ENCODE results near the gene RNF113B. TPM values are rescaled to one million over a fixed set of nuclear protein-coding genes. Genes with fewer than 3 reads are reported as not detected.

The RNF113B gene
- total and polyA plus RNA-seq, 2 experiments from 2014 or later, result 0.94 TPM; not detected in 1

DNA sequence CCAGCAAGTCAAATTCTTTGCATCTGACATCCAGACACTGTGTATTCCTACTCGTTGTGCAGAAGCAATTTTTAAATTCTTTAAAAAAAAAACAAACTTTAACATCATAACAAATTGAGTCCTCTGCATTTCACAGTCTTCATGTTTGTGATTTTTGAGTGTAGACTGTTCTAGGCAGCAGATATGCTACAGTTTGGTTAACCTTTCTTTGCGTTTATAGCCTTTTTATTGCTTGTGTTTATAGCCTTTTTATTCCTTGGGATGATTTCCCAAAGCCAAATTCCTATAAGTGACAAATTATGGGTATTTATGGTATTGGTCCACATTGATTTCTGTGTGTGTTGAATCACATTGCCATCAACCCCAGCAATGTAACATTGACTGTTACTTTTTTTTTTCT lies 14.9 kb upstream of the RNF113B start:
- H3K4me3 ChIP-seq, result no peak overlapping the region
- no peaks in the 10 kb centered on the region for H3K36me3 ChIP-seq (replicated peaks; ENCODE audit: insufficient read depth, low read depth)
- H2AFZ ChIP-seq, result no peak overlapping the region
- no peak for DNase-seq (ENCODE audit: low spot score)
- H3K9me3 ChIP-seq (ENCODE audit: low read depth), result no peaks in the 10 kb centered on the region
- H3K79me2 ChIP-seq, result peaks cover 97% of the 10 kb centered on the region
- no peaks in the 10 kb centered on the region for H3K9me2 ChIP-seq (replicated peaks; ENCODE audit: insufficient read depth)
- H3K4me2 ChIP-seq, result no peak overlapping the region
- 44% methylated on average over 2 of the region's 2 CpGs for WGBS (ENCODE audit: low lambda C conversion rate, missing lambda C conversion rate)
- H4K20me1 ChIP-seq (ENCODE audit: insufficient read depth, poor library complexity, severe bottlenecking), result peaks cover 16% of the 10 kb centered on the region
- TF ChIP-seq EZH2 (IDR thresholded peaks at IDR 0.05; ENCODE audit: borderline replicate concordance) (no peak), EZH2phosphoT487 (IDR thresholded peaks at IDR 0.05; ENCODE audit: low read depth, severe bottlenecking, unreplicated experiment) (no peak)
- TF ChIP-seq, protein P1, sequence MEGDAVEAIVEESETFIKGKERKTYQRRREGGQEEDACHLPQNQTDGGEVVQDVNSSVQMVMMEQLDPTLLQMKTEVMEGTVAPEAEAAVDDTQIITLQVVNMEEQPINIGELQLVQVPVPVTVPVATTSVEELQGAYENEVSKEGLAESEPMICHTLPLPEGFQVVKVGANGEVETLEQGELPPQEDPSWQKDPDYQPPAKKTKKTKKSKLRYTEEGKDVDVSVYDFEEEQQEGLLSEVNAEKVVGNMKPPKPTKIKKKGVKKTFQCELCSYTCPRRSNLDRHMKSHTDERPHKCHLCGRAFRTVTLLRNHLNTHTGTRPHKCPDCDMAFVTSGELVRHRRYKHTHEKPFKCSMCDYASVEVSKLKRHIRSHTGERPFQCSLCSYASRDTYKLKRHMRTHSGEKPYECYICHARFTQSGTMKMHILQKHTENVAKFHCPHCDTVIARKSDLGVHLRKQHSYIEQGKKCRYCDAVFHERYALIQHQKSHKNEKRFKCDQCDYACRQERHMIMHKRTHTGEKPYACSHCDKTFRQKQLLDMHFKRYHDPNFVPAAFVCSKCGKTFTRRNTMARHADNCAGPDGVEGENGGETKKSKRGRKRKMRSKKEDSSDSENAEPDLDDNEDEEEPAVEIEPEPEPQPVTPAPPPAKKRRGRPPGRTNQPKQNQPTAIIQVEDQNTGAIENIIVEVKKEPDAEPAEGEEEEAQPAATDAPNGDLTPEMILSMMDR (IDR thresholded peaks at IDR 0.05; ENCODE audit: poor library complexity), result no peak
- no peak overlapping the region for H3K27ac ChIP-seq
- H3K27me3 ChIP-seq, result no peaks in the 10 kb centered on the region
- peaks cover 6% of the 10 kb centered on the region for H3K4me1 ChIP-seq (ENCODE audit: insufficient read depth)

DNA sequence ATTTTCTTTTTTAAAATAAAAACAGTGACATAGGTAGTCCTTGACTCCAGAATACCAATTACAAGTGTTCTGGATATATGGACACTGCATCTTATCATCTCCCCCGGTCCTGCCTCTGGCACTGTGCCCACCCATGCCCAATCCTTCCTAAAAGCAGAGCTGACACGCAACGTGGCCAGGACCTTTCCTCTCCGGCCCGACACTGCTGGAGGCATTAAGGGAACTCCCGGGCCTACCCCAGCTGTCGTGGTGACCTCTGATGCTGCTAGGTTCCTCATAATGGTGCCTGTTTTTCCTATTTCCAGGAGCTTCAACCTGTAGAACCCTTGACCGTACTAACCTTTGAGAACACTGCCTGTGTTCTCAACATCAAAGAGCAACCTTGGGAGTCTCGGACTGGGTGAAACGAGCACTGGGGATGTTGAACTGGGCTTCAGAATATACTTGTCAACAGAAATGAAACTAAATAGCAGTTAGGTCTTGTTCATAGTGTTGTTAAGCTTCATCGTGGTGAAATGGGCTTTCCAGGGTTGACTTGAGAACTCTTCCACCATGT lies 13.9 kb upstream of the RNF113B start:
- Histone ChIP-seq H3K4me3 (no peak overlapping the region), H3K36me3 (replicated peaks; ENCODE audit: insufficient read depth, low read depth) (no peaks in the 10 kb centered on the region), H3K79me2 (peaks cover 96% of the 10 kb centered on the region), H3K4me1 (ENCODE audit: insufficient read depth) (peaks cover 6% of the 10 kb centered on the region), H3K4me2 (no peak overlapping the region), H2AFZ (no peak overlapping the region), H3K9me2 (replicated peaks; ENCODE audit: insufficient read depth) (no peaks in the 10 kb centered on the region), H3K27me3 (no peaks in the 10 kb centered on the region), H3K9me3 (ENCODE audit: low read depth) (no peaks in the 10 kb centered on the region), H4K20me1 (ENCODE audit: insufficient read depth, poor library complexity, severe bottlenecking) (peaks cover 17% of the 10 kb centered on the region), H3K27ac (no peak overlapping the region)
- no peak for TF ChIP-seq EZH2 (IDR thresholded peaks at IDR 0.05; ENCODE audit: borderline replicate concordance)
- TF ChIP-seq, protein P1 (IDR thresholded peaks at IDR 0.05; ENCODE audit: poor library complexity), result no peak
- TF ChIP-seq EZH2phosphoT487 (IDR thresholded peaks at IDR 0.05; ENCODE audit: low read depth, severe bottlenecking, unreplicated experiment), result no peak
- 92% methylated on average over 11 of the region's 11 CpGs for WGBS (ENCODE audit: low lambda C conversion rate, missing lambda C conversion rate)
- no peak for DNase-seq (ENCODE audit: low spot score)

DNA sequence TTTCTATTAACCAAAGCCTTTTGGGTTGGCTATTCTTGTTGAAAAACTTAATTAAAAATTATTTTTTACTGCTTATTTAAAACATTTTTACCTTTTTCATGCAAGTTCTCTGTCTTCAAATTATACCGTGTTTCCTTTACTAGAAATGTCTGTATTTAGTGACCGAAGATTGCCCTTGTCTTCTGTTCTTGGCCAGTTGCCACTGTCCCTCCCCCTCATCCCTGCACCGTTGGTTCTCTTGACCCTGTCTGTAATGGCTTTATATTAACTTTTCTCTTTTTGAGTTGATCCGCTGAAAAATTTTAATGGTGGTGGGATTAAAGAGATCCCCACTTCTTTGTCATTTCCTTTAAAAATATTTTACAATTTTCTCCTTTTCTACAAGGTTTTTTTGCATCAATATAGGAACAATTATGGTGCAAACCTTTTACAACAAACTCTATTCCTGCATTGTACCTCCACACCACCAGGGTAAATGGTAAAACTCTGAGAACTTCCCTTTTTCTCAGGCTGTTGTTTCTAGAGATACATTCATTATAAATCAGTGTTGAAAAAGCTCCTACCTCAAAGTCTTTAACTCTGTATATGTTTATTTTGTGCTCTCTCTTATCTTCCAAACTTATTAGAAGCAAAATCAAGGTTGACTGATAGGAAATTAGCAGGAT lies 12.9 kb upstream of the RNF113B start:
- Histone ChIP-seq H3K9me3 (ENCODE audit: low read depth) (no peaks in the 10 kb centered on the region), H2AFZ (no peak overlapping the region), H3K4me1 (ENCODE audit: insufficient read depth) (peaks cover 6% of the 10 kb centered on the region), H3K4me3 (no peak overlapping the region), H3K79me2 (peaks cover 96% of the 10 kb centered on the region), H3K27me3 (no peaks in the 10 kb centered on the region), H3K36me3 (replicated peaks; ENCODE audit: insufficient read depth, low read depth) (no peaks in the 10 kb centered on the region), H3K4me2 (no peak overlapping the region), H3K27ac (no peak overlapping the region), H3K9me2 (replicated peaks; ENCODE audit: insufficient read depth) (no peaks in the 10 kb centered on the region), H4K20me1 (ENCODE audit: insufficient read depth, poor library complexity, severe bottlenecking) (peaks cover 17% of the 10 kb centered on the region)
- WGBS (ENCODE audit: low lambda C conversion rate, missing lambda C conversion rate), result 41% methylated on average over 4 of the region's 4 CpGs
- DNase-seq (ENCODE audit: low spot score), result no peak
- no peak for TF ChIP-seq EZH2phosphoT487 (IDR thresholded peaks at IDR 0.05; ENCODE audit: low read depth, severe bottlenecking, unreplicated experiment)
- TF ChIP-seq, protein P1 (IDR thresholded peaks at IDR 0.05; ENCODE audit: poor library complexity), result no peak
- TF ChIP-seq EZH2 (IDR thresholded peaks at IDR 0.05; ENCODE audit: borderline replicate concordance), result no peak
